ENCODE measurements around the gene MEGF10. TPM values are rescaled to one million over a fixed set of nuclear protein-coding genes. Genes with fewer than 3 reads are reported as not detected.

MEGF10 gene
- polyA plus RNA-seq, 1 donor from 2014 or later = 0.05 TPM

GRCh38 chr5:127363403-127363802 lies 72.8 kb downstream of the MEGF10 start:
- no peaks in the 10 kb centered on the region for H3K79me2 ChIP-seq (replicated peaks; ENCODE audit: insufficient read depth, low read length)
- TF ChIP-seq POLR2AphosphoS5 (IDR thresholded peaks at IDR 0.05) = no peak

GRCh38 chr5:127367029-127367428 lies 76.4 kb downstream of the MEGF10 start:
- Histone ChIP-seq H4K20me1 (ENCODE audit: insufficient read depth) (no peaks in the 10 kb centered on the region), H3K27ac (ENCODE audit: low read length) (no peak overlapping the region), H3K4me2 (ENCODE audit: low read length) (no peak overlapping the region), H3K79me2 (replicated peaks; ENCODE audit: insufficient read depth, low read length) (no peaks in the 10 kb centered on the region), H3K9me3 (ENCODE audit: low read length) (no peaks in the 10 kb centered on the region), H3F3A (ENCODE audit: insufficient read depth, low read length, poor library complexity, severe bottlenecking) (no peaks in the 10 kb centered on the region), H3K27me3 (ENCODE audit: insufficient read depth, low read depth, low read length) (no peaks in the 10 kb centered on the region), H3K36me3 (ENCODE audit: insufficient read depth, low read length) (no peaks in the 10 kb centered on the region), H3K4me3 (ENCODE audit: low read length) (no peak overlapping the region), H2AFZ (ENCODE audit: low read depth, low read length) (no peak overlapping the region), H3K9me2 (ENCODE audit: insufficient read depth, low read length) (no peaks in the 10 kb centered on the region), H3K9ac (ENCODE audit: low read length) (no peak overlapping the region)
- TF ChIP-seq POLR2AphosphoS5 (IDR thresholded peaks at IDR 0.05) (no peak), EZH2 (IDR thresholded peaks at IDR 0.05; ENCODE audit: borderline replicate concordance, insufficient read depth, low read length, poor library complexity, severe bottlenecking) (no peak), CTCF (IDR thresholded peaks at IDR 0.05; ENCODE audit: poor library complexity, severe bottlenecking) (no peak), TAF1 (IDR thresholded peaks at IDR 0.05; ENCODE audit: low read depth) (no peak), REST (IDR thresholded peaks at IDR 0.05; ENCODE audit: borderline replicate concordance) (no peak), RAD21 (conservative IDR thresholded peaks at IDR 0.05) (no peak), EP300 (conservative IDR thresholded peaks at IDR 0.05; ENCODE audit: poor library complexity, severe bottlenecking) (no peak), MXI1 (conservative IDR thresholded peaks at IDR 0.05; ENCODE audit: poor library complexity, severe bottlenecking) (no peak), SMC3 (conservative IDR thresholded peaks at IDR 0.05; ENCODE audit: poor library complexity) (no peak)

More at GRCh38 chr5:127363403-127363802, 72.8 kb downstream of the MEGF10 start:
- Histone ChIP-seq H3K4me2 (ENCODE audit: low read length) (no peak overlapping the region), H3K9ac (ENCODE audit: low read length) (no peak overlapping the region), H3F3A (ENCODE audit: insufficient read depth, low read length, poor library complexity, severe bottlenecking) (no peaks in the 10 kb centered on the region), H2AFZ (ENCODE audit: low read depth, low read length) (no peak overlapping the region), H3K4me3 (ENCODE audit: low read length) (no peak overlapping the region), H3K9me2 (ENCODE audit: insufficient read depth, low read length) (no peaks in the 10 kb centered on the region), H4K20me1 (ENCODE audit: insufficient read depth) (no peaks in the 10 kb centered on the region), H3K27ac (ENCODE audit: low read length) (no peak overlapping the region), H3K36me3 (ENCODE audit: insufficient read depth, low read length) (no peaks in the 10 kb centered on the region), H3K27me3 (ENCODE audit: insufficient read depth, low read depth, low read length) (no peaks in the 10 kb centered on the region), H3K9me3 (ENCODE audit: low read length) (no peaks in the 10 kb centered on the region)

- TF ChIP-seq CTCF (IDR thresholded peaks at IDR 0.05; ENCODE audit: poor library complexity, severe bottlenecking) = no peak
- TF ChIP-seq EP300 (conservative IDR thresholded peaks at IDR 0.05; ENCODE audit: poor library complexity, severe bottlenecking) = no peak
- TF ChIP-seq REST (IDR thresholded peaks at IDR 0.05; ENCODE audit: borderline replicate concordance) = no peak
- TF ChIP-seq MXI1 (conservative IDR thresholded peaks at IDR 0.05; ENCODE audit: poor library complexity, severe bottlenecking) = no peak
- TF ChIP-seq POLR2AphosphoS5 (IDR thresholded peaks at IDR 0.05) = no peak
- no peak for TF ChIP-seq TAF1 (IDR thresholded peaks at IDR 0.05; ENCODE audit: low read depth)
- no peak for TF ChIP-seq SMC3 (conservative IDR thresholded peaks at IDR 0.05; ENCODE audit: poor library complexity)
- no peak for TF ChIP-seq EZH2 (IDR thresholded peaks at IDR 0.05; ENCODE audit: borderline replicate concordance, insufficient read depth, low read length, poor library complexity, severe bottlenecking)
- TF ChIP-seq RAD21 (conservative IDR thresholded peaks at IDR 0.05) = no peak
- H3K36me3 ChIP-seq (ENCODE audit: insufficient read depth, low read length) = no peaks in the 10 kb centered on the region
- H3F3A ChIP-seq (ENCODE audit: insufficient read depth, low read length, poor library complexity, severe bottlenecking) = no peaks in the 10 kb centered on the region
- no peak overlapping the region for H3K9ac ChIP-seq (ENCODE audit: low read length)
- no peak overlapping the region for H3K4me3 ChIP-seq (ENCODE audit: low read length)
- H3K79me2 ChIP-seq (replicated peaks; ENCODE audit: insufficient read depth, low read length) = no peaks in the 10 kb centered on the region
- no peaks in the 10 kb centered on the region for H3K9me3 ChIP-seq (ENCODE audit: low read length)
- no peaks in the 10 kb centered on the region for H3K27me3 ChIP-seq (ENCODE audit: insufficient read depth, low read depth, low read length)
- no peaks in the 10 kb centered on the region for H3K9me2 ChIP-seq (ENCODE audit: insufficient read depth, low read length)
- no peak overlapping the region for H3K27ac ChIP-seq (ENCODE audit: low read length)
- no peaks in the 10 kb centered on the region for H4K20me1 ChIP-seq (ENCODE audit: insufficient read depth)
- no peak overlapping the region for H3K4me2 ChIP-seq (ENCODE audit: low read length)
- no peak overlapping the region for H2AFZ ChIP-seq (ENCODE audit: low read depth, low read length)
Observed at GRCh38 chr5:127367946-127368465, 77.4 kb downstream of the MEGF10 start.

Data from neural cell (in vitro differentiated cells).